ENCODE data around the gene ELF5. TPM values are rescaled to one million over a fixed set of nuclear protein-coding genes. Genes with fewer than 3 reads are reported as not detected.

ELF5 gene
- total and polyA plus RNA-seq, 5 donors from 2014 or later = not detected

DNA sequence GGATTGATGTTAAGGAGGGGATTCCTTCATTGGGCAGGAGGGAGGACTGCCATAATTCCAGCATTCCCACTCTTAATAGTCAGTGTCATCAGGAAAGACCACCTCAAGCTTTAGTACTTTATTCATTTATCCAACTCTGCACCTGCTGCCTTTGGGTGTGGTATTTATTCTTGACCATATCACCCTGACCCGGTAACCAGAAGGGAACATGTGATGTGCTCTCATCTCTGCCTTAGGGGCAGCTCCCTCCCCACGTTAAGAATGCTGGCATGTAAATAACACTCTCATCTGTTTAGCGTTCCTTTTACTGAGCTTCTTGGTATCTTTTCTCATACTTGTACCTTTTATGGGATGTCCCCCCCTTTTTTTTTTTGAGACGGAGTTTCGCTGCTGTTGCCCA is 67.2 kb downstream of the ELF5 start:
- Histone ChIP-seq H3K4me1 (ENCODE audit: control insufficient read depth, insufficient read depth, low read length, poor library complexity, severe bottlenecking) (peaks cover 16% of the 10 kb centered on the region), H3K4me3 (ENCODE audit: low read depth, low read length) (no peak overlapping the region), H3K9me3 (ENCODE audit: control insufficient read depth in 2 of 2, low read length in 2 of 2) (no peaks in the 10 kb centered on the region), H3K27me3 (ENCODE audit: control insufficient read depth, insufficient read depth, low read length) (no peaks in the 10 kb centered on the region), H3K36me3 (ENCODE audit: control insufficient read depth, insufficient read depth, low read length) (peaks cover 10% of the 10 kb centered on the region), H3K27ac (ENCODE audit: insufficient read depth, low read length, poor library complexity, severe bottlenecking) (no peak overlapping the region)
- Mint-ChIP-seq H3K27ac (no peak overlapping the region), H3K27me3 (no peaks in the 10 kb centered on the region), H3K4me3 (peak overlapping the region in 2 of 4 donors; percentile 7 to 33), H3K36me3 (peaks cover 12% of the 10 kb centered on the region), H3K4me1 (peaks cover 26 to 62% (median 49%) of the 10 kb centered on the region in 4 donors), H3K9me3 (no peaks in the 10 kb centered on the region)
- no peak for ATAC-seq (ENCODE audit: low read depth in 2 of 2)
- DNase-seq = no peak

DNA sequence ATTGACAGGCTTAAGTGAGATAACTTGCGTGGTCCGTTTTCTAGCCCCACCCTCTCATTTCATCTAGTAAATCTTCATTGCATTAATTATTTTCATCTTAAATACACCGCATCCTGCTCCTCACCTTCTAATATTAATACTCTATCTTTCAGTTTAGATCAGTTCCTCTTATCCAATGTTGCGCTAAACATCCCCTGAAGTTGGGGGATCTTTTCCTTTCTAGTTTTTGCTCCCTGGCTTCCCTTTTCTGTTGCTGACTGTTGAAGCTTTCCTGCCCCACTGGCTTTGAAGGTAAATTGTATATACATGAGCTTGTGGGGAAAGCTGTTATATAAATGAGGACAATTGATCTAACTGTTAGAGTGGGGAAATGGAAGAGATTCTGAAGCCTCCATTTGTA is 67.6 kb downstream of the ELF5 start:
- Mint-ChIP-seq H3K4me3 (peak overlapping the region in 2 of 4 donors; percentile 7 to 33), H3K27ac (peak overlapping the region in 1 of 3 donors; percentile 6), H3K4me1 (peaks cover 26 to 66% (median 53%) of the 10 kb centered on the region in 4 donors), H3K27me3 (no peaks in the 10 kb centered on the region), H3K9me3 (no peaks in the 10 kb centered on the region), H3K36me3 (peaks cover 12% of the 10 kb centered on the region)
- H3K9me3 ChIP-seq (ENCODE audit: control insufficient read depth in 2 of 2, low read length in 2 of 2) = no peaks in the 10 kb centered on the region
- H3K4me1 ChIP-seq (ENCODE audit: control insufficient read depth, insufficient read depth, low read length, poor library complexity, severe bottlenecking) = peaks cover 16% of the 10 kb centered on the region
- no peak overlapping the region for H3K27ac ChIP-seq (ENCODE audit: insufficient read depth, low read length, poor library complexity, severe bottlenecking)
- peaks cover 10% of the 10 kb centered on the region for H3K36me3 ChIP-seq (ENCODE audit: control insufficient read depth, insufficient read depth, low read length)
- H3K27me3 ChIP-seq (ENCODE audit: control insufficient read depth, insufficient read depth, low read length) = no peaks in the 10 kb centered on the region
- no peak overlapping the region for H3K4me3 ChIP-seq (ENCODE audit: low read depth, low read length)
- ATAC-seq (ENCODE audit: low read depth in 2 of 2) (no peak), DNase-seq (no peak)

DNA sequence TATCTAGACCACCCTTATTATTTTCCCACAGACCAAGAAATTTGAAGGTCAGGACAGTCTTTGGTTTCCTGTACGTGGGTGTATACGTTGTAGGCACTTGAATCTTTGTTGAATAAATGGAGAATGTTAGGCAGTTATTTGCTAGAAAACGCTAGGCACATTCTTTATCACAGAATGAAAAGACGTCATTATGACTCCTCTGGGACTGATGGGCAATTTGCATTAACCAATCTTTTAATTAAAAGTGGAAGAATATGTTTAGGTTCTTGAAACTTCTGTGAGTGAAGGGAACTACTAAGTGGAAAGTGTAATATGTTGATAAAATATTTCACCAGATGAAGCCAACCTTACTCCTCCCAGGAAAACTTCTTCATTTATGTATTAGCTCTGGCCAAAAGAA is 69.2 kb downstream of the ELF5 start:
- no peaks in the 10 kb centered on the region for H3K27me3 Mint-ChIP-seq
- no peak overlapping the region for H3K27ac Mint-ChIP-seq
- peaks cover 29 to 75% (median 62%) of the 10 kb centered on the region in 4 donors for H3K4me1 Mint-ChIP-seq
- no peaks in the 10 kb centered on the region for H3K36me3 Mint-ChIP-seq
- peak overlapping the region in 2 of 4 donors; percentile 11 to 56 for H3K4me3 Mint-ChIP-seq
- DNase-seq (no peak), ATAC-seq (ENCODE audit: low read depth in 2 of 2) (no peak)
- no peaks in the 10 kb centered on the region for H3K36me3 ChIP-seq (ENCODE audit: control insufficient read depth, insufficient read depth, low read length)
- no peak overlapping the region for H3K4me3 ChIP-seq (ENCODE audit: low read depth, low read length)
- no peaks in the 10 kb centered on the region for H3K27me3 ChIP-seq (ENCODE audit: control insufficient read depth, insufficient read depth, low read length)
- no peak overlapping the region for H3K27ac ChIP-seq (ENCODE audit: insufficient read depth, low read length, poor library complexity, severe bottlenecking)
- no peaks in the 10 kb centered on the region for H3K9me3 Mint-ChIP-seq
- H3K4me1 ChIP-seq (ENCODE audit: control insufficient read depth, insufficient read depth, low read length, poor library complexity, severe bottlenecking) = peaks cover 24% of the 10 kb centered on the region
- no peaks in the 10 kb centered on the region for H3K9me3 ChIP-seq (ENCODE audit: control insufficient read depth in 2 of 2, low read length in 2 of 2)

DNA sequence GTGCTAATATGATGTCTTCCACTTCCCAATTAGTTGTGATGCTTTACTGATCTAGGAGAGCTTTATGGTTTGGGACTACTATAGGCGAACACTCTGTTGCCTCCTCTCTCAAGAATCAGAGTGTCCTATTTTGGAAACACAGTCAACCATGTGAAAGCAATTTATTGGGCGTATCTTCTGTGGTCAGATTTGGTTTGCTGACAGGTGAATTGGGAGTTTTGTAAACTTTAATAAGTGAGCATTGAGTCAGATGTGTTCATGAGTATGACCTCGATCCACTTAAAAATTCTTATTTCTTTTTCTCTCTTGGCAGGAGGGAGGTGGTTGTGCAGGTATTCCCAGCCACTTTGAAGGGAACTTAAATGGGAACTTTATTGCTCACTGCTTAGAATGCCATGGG is 70.5 kb downstream of the ELF5 start:
- H3K27me3 Mint-ChIP-seq = no peaks in the 10 kb centered on the region
- Histone ChIP-seq H3K36me3 (ENCODE audit: control insufficient read depth, insufficient read depth, low read length) (no peaks in the 10 kb centered on the region), H3K27ac (ENCODE audit: insufficient read depth, low read length, poor library complexity, severe bottlenecking) (no peak overlapping the region), H3K9me3 (ENCODE audit: control insufficient read depth in 2 of 2, low read length in 2 of 2) (no peaks in the 10 kb centered on the region), H3K4me3 (ENCODE audit: low read depth, low read length) (no peak overlapping the region), H3K27me3 (ENCODE audit: control insufficient read depth, insufficient read depth, low read length) (no peaks in the 10 kb centered on the region), H3K4me1 (ENCODE audit: control insufficient read depth, insufficient read depth, low read length, poor library complexity, severe bottlenecking) (peaks cover 21% of the 10 kb centered on the region)
- H3K36me3 Mint-ChIP-seq = no peaks in the 10 kb centered on the region
- peak overlapping the region in 1 of 4 donors; percentile 19 for H3K4me3 Mint-ChIP-seq
- peaks cover 0 to 2% (median 0%) of the 10 kb centered on the region in 7 donors for H3K9me3 Mint-ChIP-seq
- ATAC-seq (ENCODE audit: low read depth in 2 of 2) = no peak
- peaks cover 38 to 74% (median 58%) of the 10 kb centered on the region in 4 donors for H3K4me1 Mint-ChIP-seq
- no peak overlapping the region for H3K27ac Mint-ChIP-seq
- DNase-seq = no peak

DNA sequence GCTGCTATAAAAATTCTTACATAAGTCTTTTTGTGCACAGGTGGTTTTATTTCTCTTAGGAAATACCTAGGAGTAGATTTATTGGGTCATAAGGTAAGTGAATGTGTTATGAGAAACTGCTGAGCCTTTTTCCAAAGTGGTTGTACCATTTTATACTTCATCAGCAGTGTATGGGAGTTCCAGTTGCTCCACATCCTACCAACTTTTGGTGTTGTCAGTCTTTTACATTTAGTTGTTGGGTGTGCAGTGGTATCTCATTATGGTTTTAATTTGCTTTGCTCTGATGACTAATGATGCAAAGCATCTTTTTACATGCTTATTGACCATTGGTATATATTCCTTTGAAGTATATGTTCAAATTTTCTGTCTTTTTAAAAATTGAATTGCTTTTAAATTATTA is 71.8 kb downstream of the ELF5 start:
- Mint-ChIP-seq H3K4me3 (no peak overlapping the region), H3K4me1 (peaks cover 38 to 63% (median 52%) of the 10 kb centered on the region in 4 donors), H3K27ac (no peak overlapping the region), H3K9me3 (peaks cover 0 to 2% (median 0%) of the 10 kb centered on the region in 7 donors), H3K27me3 (no peaks in the 10 kb centered on the region), H3K36me3 (no peaks in the 10 kb centered on the region)
- Histone ChIP-seq H3K36me3 (ENCODE audit: control insufficient read depth, insufficient read depth, low read length) (no peaks in the 10 kb centered on the region), H3K27me3 (ENCODE audit: control insufficient read depth, insufficient read depth, low read length) (no peaks in the 10 kb centered on the region), H3K9me3 (ENCODE audit: control insufficient read depth in 2 of 2, low read length in 2 of 2) (no peaks in the 10 kb centered on the region), H3K4me3 (ENCODE audit: low read depth, low read length) (no peak overlapping the region), H3K27ac (ENCODE audit: insufficient read depth, low read length, poor library complexity, severe bottlenecking) (no peak overlapping the region), H3K4me1 (ENCODE audit: control insufficient read depth, insufficient read depth, low read length, poor library complexity, severe bottlenecking) (peaks cover 25% of the 10 kb centered on the region)
- no peak for DNase-seq
- no peak for ATAC-seq (ENCODE audit: low read depth in 2 of 2)

DNA sequence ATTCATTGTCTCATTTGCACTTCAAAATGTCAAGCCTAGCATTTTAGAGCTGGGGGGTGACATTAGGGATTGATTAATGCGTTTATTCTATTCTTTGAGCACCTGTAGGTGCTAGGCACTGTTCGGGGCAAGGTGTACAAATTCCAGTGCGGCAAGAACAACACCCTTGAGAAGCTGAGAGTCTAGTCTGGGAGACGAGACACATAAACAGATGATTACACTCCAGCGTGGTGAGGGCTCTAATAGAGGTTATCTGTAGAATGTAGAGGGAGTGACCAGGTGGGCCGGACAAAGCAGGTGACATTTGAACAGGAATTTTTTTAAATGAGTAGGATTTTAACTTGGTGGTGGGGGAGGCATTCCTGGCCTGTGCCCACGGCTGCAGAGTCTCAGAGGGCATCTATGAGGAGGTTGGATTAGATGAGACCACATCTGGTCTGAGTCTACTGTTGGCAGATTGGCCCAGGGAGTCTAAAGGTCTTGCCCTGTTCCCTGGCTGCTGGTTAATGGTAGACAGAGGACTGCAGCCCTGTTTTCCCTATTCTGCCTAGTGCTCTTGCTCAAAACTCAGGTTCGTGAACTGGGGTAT is 73.9 kb downstream of the ELF5 start:
- peak overlapping the region; percentile 93 for H3K4me3 ChIP-seq (ENCODE audit: low read depth, low read length)
- Mint-ChIP-seq H3K4me1 (peaks cover 29 to 55% (median 42%) of the 10 kb centered on the region in 4 donors), H3K9me3 (peaks cover 0 to 2% (median 0%) of the 10 kb centered on the region in 7 donors), H3K27ac (peak overlapping the region; percentile 93 to 98 (median 96)), H3K36me3 (no peaks in the 10 kb centered on the region), H3K27me3 (no peaks in the 10 kb centered on the region), H3K4me3 (peak overlapping the region; percentile 93 to 99 (median 97))
- no peak for ATAC-seq (ENCODE audit: low read depth in 2 of 2)
- no peaks in the 10 kb centered on the region for H3K27me3 ChIP-seq (ENCODE audit: control insufficient read depth, insufficient read depth, low read length)
- H3K4me1 ChIP-seq (ENCODE audit: control insufficient read depth, insufficient read depth, low read length, poor library complexity, severe bottlenecking) = peaks cover 25% of the 10 kb centered on the region
- no peak for DNase-seq
- no peaks in the 10 kb centered on the region for H3K9me3 ChIP-seq (ENCODE audit: control insufficient read depth in 2 of 2, low read length in 2 of 2)
- peak overlapping the region; percentile 83 for H3K27ac ChIP-seq (ENCODE audit: insufficient read depth, low read length, poor library complexity, severe bottlenecking)
- H3K36me3 ChIP-seq (ENCODE audit: control insufficient read depth, insufficient read depth, low read length) = no peaks in the 10 kb centered on the region

DNA sequence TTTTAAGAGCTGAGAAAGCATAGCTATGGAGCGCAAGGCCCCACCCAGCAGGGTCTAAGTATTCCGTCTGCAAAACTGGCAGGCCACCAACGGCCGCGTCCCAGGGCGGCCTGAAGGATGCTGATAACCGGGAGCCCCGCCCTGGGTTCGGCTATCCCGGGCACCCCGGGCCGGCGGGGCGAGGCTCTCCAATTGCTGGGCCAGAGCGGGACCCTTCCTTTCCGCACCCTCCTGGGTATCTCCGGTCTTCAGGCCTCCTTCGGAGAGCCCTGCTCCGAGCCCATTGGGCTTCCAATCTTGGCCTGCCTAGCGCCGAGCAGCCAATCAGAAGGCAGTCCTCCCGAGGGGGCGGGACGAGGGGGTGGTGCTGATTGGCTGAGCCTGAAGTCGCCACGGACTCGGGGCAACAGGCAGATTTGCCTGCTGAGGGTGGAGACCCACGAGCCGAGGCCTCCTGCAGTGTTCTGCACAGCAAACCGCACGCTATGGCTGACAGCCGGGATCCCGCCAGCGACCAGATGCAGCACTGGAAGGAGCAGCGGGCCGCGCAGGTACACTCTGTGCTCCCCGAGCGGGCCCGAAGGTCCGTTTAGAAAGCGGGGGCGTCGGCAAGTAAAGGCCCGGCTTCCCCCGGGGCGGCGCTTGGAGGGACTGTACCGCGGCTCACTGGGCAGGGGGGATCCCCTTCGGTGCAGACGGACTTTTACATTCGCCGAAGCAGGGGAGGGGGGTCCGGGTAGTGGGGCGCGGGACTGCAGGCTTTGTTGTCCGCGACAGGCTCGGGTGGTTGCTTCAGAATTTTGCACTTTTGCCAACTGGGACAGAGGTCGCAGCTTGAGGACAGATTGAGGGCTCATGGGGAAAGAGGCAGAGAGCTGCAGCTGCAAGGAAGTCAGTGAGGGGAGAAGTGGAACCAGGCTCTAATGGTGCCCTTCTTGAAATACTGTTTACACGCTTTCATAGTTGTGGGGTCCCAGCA is 74.8 kb downstream of the ELF5 start, which contains the start of gene CAT:
Gene CAT (plus strand): TSS at position 406 of the 979 bp plus-strand sequence. CDS start 80 bp downstream, at position 486.
- Mint-ChIP-seq H3K27ac (peak within 1 kb of the TSS; percentile 93 to 98 (median 96)), H3K4me3 (peak within 1 kb of the TSS; percentile 93 to 99 (median 97)), H3K4me1 (peaks cover 22 to 47% (median 34%) of the 10 kb centered on the region in 4 donors), H3K9me3 (peaks cover 0 to 2% (median 0%) of the 10 kb centered on the region in 7 donors), H3K36me3 (no peaks in the 10 kb centered on the region), H3K27me3 (no peaks in the 10 kb centered on the region)
- Histone ChIP-seq H3K36me3 (ENCODE audit: control insufficient read depth, insufficient read depth, low read length) (no peaks in the 10 kb centered on the region), H3K4me3 (ENCODE audit: low read depth, low read length) (peak within 1 kb of the TSS; percentile 93), H3K9me3 (ENCODE audit: control insufficient read depth in 2 of 2, low read length in 2 of 2) (no peaks in the 10 kb centered on the region), H3K27ac (ENCODE audit: insufficient read depth, low read length, poor library complexity, severe bottlenecking) (peak within 1 kb of the TSS; percentile 83), H3K27me3 (ENCODE audit: control insufficient read depth, insufficient read depth, low read length) (no peaks in the 10 kb centered on the region), H3K4me1 (ENCODE audit: control insufficient read depth, insufficient read depth, low read length, poor library complexity, severe bottlenecking) (peaks cover 25% of the 10 kb centered on the region)
- peak; percentile 96 to 99 (median 97) for DNase-seq
- ATAC-seq (ENCODE audit: low read depth in 2 of 2) = peak; percentile 97
